Transverse colon (tissue), 4 donors: ENCODE measurements around the gene WDFY2. TPM values are rescaled to one million over a fixed set of nuclear protein-coding genes. Genes with fewer than 3 reads are reported as not detected.

Source experiments
- DNase-seq: peaks from one replicate; pipeline ENCODE4 v3.0.0-alpha.2; 2019
- H3K27ac ChIP-seq, 4 donors: fragments of 200-600 bp; sonication (generic); 2 replicates each; pipeline ENCODE4 v1.5.1; 2016 to 2018; ENCODE audit warnings: inconsistent platforms in 4 of 4
- H3K27me3 ChIP-seq: fragments of 200-600 bp; sonication (generic); 2 replicates; pipeline ENCODE4 v1.5.1; 2017; ENCODE audit warnings: inconsistent platforms
- H3K36me3 ChIP-seq, 4 donors: fragments of 200-600 bp; sonication (generic); 2 replicates each; pipeline ENCODE4 v1.5.1; 2017 to 2019; ENCODE audit warnings: inconsistent platforms in 4 of 4
- H3K4me1 ChIP-seq, 4 donors: fragments of 200-600 bp; sonication (generic); 2 replicates each; pipeline ENCODE4 v1.5.1; 2017 to 2020; ENCODE audit warnings: inconsistent platforms in 4 of 4
- H3K4me3 ChIP-seq, 4 donors: fragments of 200-600 bp; sonication (generic); 1 replicate in 1 of 4; 2 replicates in 3 of 4; pipeline versions ENCODE4 v1.5.1 to v1.6.1; 2017 to 2019; ENCODE audit warnings: inconsistent platforms in 4 of 4
- H3K9me3 ChIP-seq, 2 donors: fragments of 200-600 bp; sonication (generic); 2 replicates each; pipeline ENCODE4 v1.5.1; 2017 to 2019; ENCODE audit warnings: inconsistent platforms in 2 of 2
- CTCF ChIP-seq, 5 experiments: fragments of 200-600 bp in 3 of 5; fragments of 450-650 bp in 2 of 5; sonication (generic) in 3 of 5; IDR thresholded peaks; 1 replicate in 2 of 5; 2 replicates in 3 of 5; pipeline ENCODE4 v1.5.1; 2016 to 2017; ENCODE audit warnings: antibody characterized with exemption in 5 of 5, inconsistent platforms in 3 of 5, mild to moderate bottlenecking in 2 of 5, moderate library complexity in 1 of 5
- EP300 ChIP-seq: sonication (generic); formaldehyde crosslinking; IDR thresholded peaks from one replicate; pipeline ENCODE4 v1.6.1; 2017; ENCODE audit warnings: antibody characterized with exemption, low read depth
- POLR2A ChIP-seq: fragments of 450-650 bp; IDR thresholded peaks from one replicate; pipeline ENCODE4 v1.6.1; 2016; ENCODE audit warnings: antibody characterized with exemption, mild to moderate bottlenecking, moderate library complexity
- POLR2AphosphoS5 ChIP-seq, 3 donors: sonication (generic); formaldehyde crosslinking; IDR thresholded peaks; one replicate each; pipeline ENCODE4 v1.6.1; 2016; ENCODE audit warnings: antibody characterized with exemption in 3 of 3
- WGBS, 2 donors: methylation state at CpG; one replicate each; pipeline ENCODE4 v1.1.5; 2018; ENCODE audit warnings: low coverage in 1 of 2; 5-methylcytosine and 5-hydroxymethylcytosine counted together
- in situ Hi-C, 4 donors: fragments of 200-750 bp; cut with MboI; loops; one replicate each; pipeline versions ENCODE4 v1.15.0 to v1.15.1; 2017; ENCODE audit warnings: low sequenced_read_pairs in 3 of 4, low pct_ligation_motif_present in 1 of 4, low pct_unique_long_range_greater_than_20kb in 1 of 4
- intact Hi-C: fragments of 100-400 bp; cut with DNase I; formaldehyde crosslinking; loops from one replicate; pipeline ENCODE4 v1.15.1; 2023; ENCODE audit warnings: low total_unique reads
- total RNA-seq, 4 donors: library from RNA; depleted of rRNA; stranded (reverse); fragments of >200 nt; gene quantifications; one replicate each; pipeline ENCODE4 v1.1.0, GENCODE V29; 2016

Gene WDFY2
- total RNA-seq, 4 donors from 2014 or later, result 2.4 to 12.3 (median 6.7) TPM

GRCh38 chr13:51733374-51734298 is 149.4 kb downstream of the WDFY2 start:
- Histone ChIP-seq H3K27me3 (no peaks in the 10 kb centered on the region), H3K36me3 (no peaks in the 10 kb centered on the region), H3K27ac (no peak overlapping the region), H3K9me3 (no peaks in the 10 kb centered on the region), H3K4me1 (peaks cover 0 to 29% (median 8%) of the 10 kb centered on the region in 4 donors), H3K4me3 (no peak overlapping the region)
- TF ChIP-seq EP300 (no peak), POLR2A (no peak), CTCF (IDR thresholded peaks at IDR 0.05) (no peak), POLR2AphosphoS5 (IDR thresholded peaks at IDR 0.05) (no peak)
- in situ Hi-C loops (no loop called here), intact Hi-C loops (loop anchor here (10.0 kb wide), 1 partner anchor 149 kb away; the partner anchor contains the start of gene WDFY2)
- no peak for DNase-seq
- WGBS, 2 donors, result 51 to 79% methylated on average over 3 of the region's 3 CpGs

- no peaks in the 10 kb centered on the region for H3K9me3 ChIP-seq
- in situ Hi-C loops, result no loop called here
- no peaks in the 10 kb centered on the region for H3K36me3 ChIP-seq
- H3K27ac ChIP-seq, result no peak overlapping the region
- no peak for TF ChIP-seq CTCF (IDR thresholded peaks at IDR 0.05)
- TF ChIP-seq POLR2A, result no peak
- TF ChIP-seq POLR2AphosphoS5 (IDR thresholded peaks at IDR 0.05), result no peak
- TF ChIP-seq EP300, result no peak
- intact Hi-C loops, result loop anchor here (10.0 kb wide), 1 partner anchor 150 kb away; the partner anchor contains the start of gene WDFY2
- H3K4me3 ChIP-seq, result no peak overlapping the region
- WGBS, 2 donors, result 90 to 100% methylated on average over 2 of the region's 2 CpGs
- H3K27me3 ChIP-seq, result no peaks in the 10 kb centered on the region
- H3K4me1 ChIP-seq, result peaks cover 0 to 35% (median 10%) of the 10 kb centered on the region in 4 donors
- DNase-seq, result no peak
Measured at GRCh38 chr13:51734786-51735185, 150.5 kb downstream of the WDFY2 start.

- no peak for TF ChIP-seq CTCF (IDR thresholded peaks at IDR 0.05)
- H3K36me3 ChIP-seq, result no peaks in the 10 kb centered on the region
- no peak overlapping the region for H3K27ac ChIP-seq
- H3K9me3 ChIP-seq, result no peaks in the 10 kb centered on the region
- WGBS, 2 donors, result 78 to 84% methylated on average over 3 of the region's 3 CpGs
- in situ Hi-C loops (no loop called here), intact Hi-C loops (loop anchor here (10.0 kb wide), 1 partner anchor 153 kb away; the partner anchor contains the start of gene WDFY2)
- no peaks in the 10 kb centered on the region for H3K27me3 ChIP-seq
- no peak for DNase-seq
- no peak overlapping the region for H3K4me3 ChIP-seq
- H3K4me1 ChIP-seq, result peaks cover 0 to 16% (median 5%) of the 10 kb centered on the region in 4 donors
Measured at GRCh38 chr13:51737609-51738008, 153.3 kb downstream of the WDFY2 start.

GRCh38 chr13:51738226-51738905 is 154.1 kb downstream of the WDFY2 start:
- intact Hi-C loops, result loop anchor here (10.0 kb wide), 1 partner anchor 154 kb away; the partner anchor contains the start of gene WDFY2
- Histone ChIP-seq H3K4me1 (peaks cover 0 to 16% (median 5%) of the 10 kb centered on the region in 4 donors), H3K9me3 (no peaks in the 10 kb centered on the region), H3K27me3 (no peaks in the 10 kb centered on the region), H3K4me3 (no peak overlapping the region), H3K27ac (peak overlapping the region; percentile 54 to 71 (median 64)), H3K36me3 (no peaks in the 10 kb centered on the region)
- 78 to 88% methylated on average over 2 of the region's 2 CpGs for WGBS, 2 donors
- in situ Hi-C loops, result no loop called here
- no peak for TF ChIP-seq CTCF (IDR thresholded peaks at IDR 0.05)
- TF ChIP-seq POLR2AphosphoS5 (IDR thresholded peaks at IDR 0.05), result no peak
- no peak for TF ChIP-seq POLR2A
- no peak for TF ChIP-seq EP300
- DNase-seq, result no peak
